GM18870 (cell line): Measurements from ENCODE around the gene SPDYE16.
"Not testable (repeated sequence)": the region's sequence is repeated elsewhere in the genome, so short reads cannot be mapped to it uniquely, and the experiment has no call there.

Experiments
- ATAC-seq: cut with Tn5 transposase; IDR thresholded peaks from one replicate; pipeline ENCODE4 v1.9.1; 2021; ENCODE audit warnings: moderate library complexity; ENCODE audit not compliant: unreplicated experiment

Gene SPDYE16

GRCh38 chr7:76543197-76543596 lies at the start of gene SPDYE16:
Gene SPDYE16, minus strand, starts transcription at chr7:76543297. Its CDS starts 1,838 bp downstream, at chr7:76541459.
- not testable (repeated sequence) for ATAC-seq

GRCh38 chr7:76592694-76593093 lies 49.6 kb upstream of the SPDYE16 start:
- ATAC-seq, result not testable (repeated sequence)

GRCh38 chr7:76591602-76592304 lies 48.7 kb upstream of the SPDYE16 start:
- ATAC-seq, result not testable (repeated sequence)

GRCh38 chr7:76591033-76591432 lies 47.9 kb upstream of the SPDYE16 start:
- not testable (repeated sequence) for ATAC-seq

- ATAC-seq, result not testable (repeated sequence)
These were observed 45.5 kb upstream of the SPDYE16 start for GRCh38 chr7:76588586-76588985.

- ATAC-seq, result not testable (repeated sequence)
These were observed 43.7 kb upstream of the SPDYE16 start for GRCh38 chr7:76586585-76587315.

GRCh38 chr7:76583636-76584281 lies 40.7 kb upstream of the SPDYE16 start:
- not testable (repeated sequence) for ATAC-seq

- not testable (repeated sequence) for ATAC-seq
These were observed 39.9 kb upstream of the SPDYE16 start for GRCh38 chr7:76582848-76583631.

- not testable (repeated sequence) for ATAC-seq
These were observed 33.0 kb upstream of the SPDYE16 start for GRCh38 chr7:76575919-76576655.

- not testable (repeated sequence) for ATAC-seq
These were observed 32.3 kb upstream of the SPDYE16 start for GRCh38 chr7:76575431-76575830.

GRCh38 chr7:76572296-76572695 lies 29.2 kb upstream of the SPDYE16 start:
- not testable (repeated sequence) for ATAC-seq

- not testable (repeated sequence) for ATAC-seq
These were observed 27.3 kb upstream of the SPDYE16 start for GRCh38 chr7:76570324-76570775.

GRCh38 chr7:76568742-76569141 lies 25.6 kb upstream of the SPDYE16 start:
- ATAC-seq, result not testable (repeated sequence)

- not testable (repeated sequence) for ATAC-seq
These were observed 24.7 kb upstream of the SPDYE16 start for GRCh38 chr7:76567753-76568152.

GRCh38 chr7:76567311-76567710 lies 24.2 kb upstream of the SPDYE16 start:
- not testable (repeated sequence) for ATAC-seq

- not testable (repeated sequence) for ATAC-seq
These were observed 21.9 kb upstream of the SPDYE16 start for GRCh38 chr7:76565001-76565400.

GRCh38 chr7:76561342-76561741 lies 18.2 kb upstream of the SPDYE16 start:
- ATAC-seq, result not testable (repeated sequence)

GRCh38 chr7:76560157-76560556 lies 17.1 kb upstream of the SPDYE16 start:
- ATAC-seq, result not testable (repeated sequence)

GRCh38 chr7:76559685-76560084 lies 16.6 kb upstream of the SPDYE16 start:
- ATAC-seq, result not testable (repeated sequence)

GRCh38 chr7:76551992-76552391 lies 8.9 kb upstream of the SPDYE16 start:
- ATAC-seq, result not testable (repeated sequence)
